Ovary (tissue), 3 donors: ENCODE data around the gene CDC42BPB.

Experiments used
- CTCF ChIP-seq, 3 donors: fragments of 450-650 bp in 2 of 3; fragments of 200-600 bp in 1 of 3; IDR thresholded peaks; one replicate each; pipeline versions ENCODE4 v1.5.1 to v1.8.0; 2016 to 2022; ENCODE audit warnings: antibody characterized with exemption in 3 of 3, mild to moderate bottlenecking in 1 of 3
- EP300 ChIP-seq: sonication (generic); formaldehyde crosslinking; IDR thresholded peaks from one replicate; pipeline ENCODE4 v1.6.1; 2017; ENCODE audit warnings: antibody characterized with exemption
- POLR2A ChIP-seq: fragments of 450-650 bp; IDR thresholded peaks from one replicate; pipeline ENCODE4 v1.6.1; 2017; ENCODE audit warnings: antibody characterized with exemption, mild to moderate bottlenecking, moderate library complexity
- donor health status: DM: no; HTN: no; CAD: no.

GRCh38 chr14:102943454-102943853 lies 113.9 kb downstream of the CDC42BPB start:
- TF ChIP-seq POLR2A (no peak), CTCF (IDR thresholded peaks at IDR 0.05) (no peak), EP300 (no peak)
